Stimulated activated CD4-positive, alpha-beta T cell treated with anti-CD3 and anti-CD28 coated beads, Interleukin-4, amount 100 ng/mL, for 24 hours (primary cell): ENCODE measurements around the gene OR10A2.
"Not testable (repeated sequence)": the region's sequence is repeated elsewhere in the genome, so short reads cannot be mapped to it uniquely, and the experiment has no call there.

ENCODE experiments used
- DNase-seq: peaks from one replicate; pipeline ENCODE4 v3.0.0-alpha.2; 2020

Gene OR10A2

GRCh38 chr11:6888830-6889229 lies 26.0 kb downstream of the OR10A2 start:
- no peak for DNase-seq

GRCh38 chr11:6889835-6890234 lies 27.0 kb downstream of the OR10A2 start:
- no peak for DNase-seq

- no peak for DNase-seq
These were observed 29.5 kb downstream of the OR10A2 start, which contains the start of gene OR2D2 for GRCh38 chr11:6892400-6892799. Gene OR2D2, minus strand, starts transcription at chr11:6892500. Its CDS starts 0 bp downstream, at chr11:6892500.

GRCh38 chr11:6894097-6894496 lies 31.2 kb downstream of the OR10A2 start:
- DNase-seq = no peak

- DNase-seq = no peak
These were observed 32.2 kb downstream of the OR10A2 start for GRCh38 chr11:6895010-6895409.

- DNase-seq = no peak
These were observed 36.1 kb downstream of the OR10A2 start for GRCh38 chr11:6898911-6899310.

- no peak for DNase-seq
These were observed 37.6 kb downstream of the OR10A2 start for GRCh38 chr11:6900327-6900999.

- not testable (repeated sequence) for DNase-seq
These were observed 41.9 kb downstream of the OR10A2 start for GRCh38 chr11:6904804-6905203.

GRCh38 chr11:6911378-6911777 lies 48.5 kb downstream of the OR10A2 start:
- no peak for DNase-seq

GRCh38 chr11:6911948-6912347 lies 49.1 kb downstream of the OR10A2 start:
- no peak for DNase-seq

- no peak for DNase-seq
These were observed 56.8 kb downstream of the OR10A2 start for GRCh38 chr11:6919698-6920097.

- DNase-seq = no peak
These were observed 57.8 kb downstream of the OR10A2 start, which contains the start of gene OR2D3 for GRCh38 chr11:6920702-6921101. Gene OR2D3, plus strand, starts transcription at chr11:6921002. Its CDS starts 0 bp downstream, at chr11:6921002.
